Medulla oblongata (tissue), 1 donor: ENCODE data around the gene RINL.
"Not testable (repeated sequence)": the region's sequence is repeated elsewhere in the genome, so short reads cannot be mapped to it uniquely, and the experiment has no call there.

Source experiments
- DNase-seq: peaks from one replicate; pipeline ENCODE4 v3.0.0-alpha.2; 2015; ENCODE audit errors: extremely low spot score

Gene RINL

GRCh38 chr19:38878575-38879399 is 712 bp upstream of the RINL start:
- DNase-seq: no peak

- no peak for DNase-seq
Measured at GRCh38 chr19:38875656-38876395, 2.2 kb downstream of the RINL start.

GRCh38 chr19:38873400-38873799 is 4.7 kb downstream of the RINL start:
- DNase-seq: not testable (repeated sequence)

GRCh38 chr19:38870612-38871011 is 7.5 kb downstream of the RINL start:
- no peak for DNase-seq

- DNase-seq: peak; percentile 62
Measured at GRCh38 chr19:38869836-38870607, 8.1 kb downstream of the RINL start.

- no peak for DNase-seq
Measured at GRCh38 chr19:38869160-38869835, 8.8 kb downstream of the RINL start.

- no peak for DNase-seq
Measured at GRCh38 chr19:38868551-38868950, 9.5 kb downstream of the RINL start.

- no peak for DNase-seq
Measured at GRCh38 chr19:38867171-38867780, 10.8 kb downstream of the RINL start.

GRCh38 chr19:38862321-38863059 is 15.6 kb downstream of the RINL start:
- no peak for DNase-seq

- no peak for DNase-seq
Measured at GRCh38 chr19:38861368-38861767, 16.7 kb downstream of the RINL start.

- not testable (repeated sequence) for DNase-seq
Measured at GRCh38 chr19:38859631-38860204, 18.4 kb downstream of the RINL start.

GRCh38 chr19:38856813-38857212 is 21.3 kb downstream of the RINL start:
- no peak for DNase-seq

- DNase-seq: not testable (repeated sequence)
Measured at GRCh38 chr19:38855751-38856150, 22.3 kb downstream of the RINL start.

GRCh38 chr19:38854961-38855360 is 23.1 kb downstream of the RINL start:
- DNase-seq: not testable (repeated sequence)

- DNase-seq: no peak
Measured at GRCh38 chr19:38853214-38853613, 24.9 kb downstream of the RINL start.

- DNase-seq: peak; percentile 45
Measured at GRCh38 chr19:38852231-38853044, 25.6 kb downstream of the RINL start.

- DNase-seq: peak; percentile 96
Measured at GRCh38 chr19:38851622-38852230, 26.3 kb downstream of the RINL start.

GRCh38 chr19:38850976-38851621 is 27.0 kb downstream of the RINL start:
- DNase-seq: peak; percentile 41
